T-cell (primary cell): Measurements from ENCODE around the gene TRAPPC12. TPM values are rescaled to one million over a fixed set of nuclear protein-coding genes. Genes with fewer than 3 reads are reported as not detected.

Experiments used
- ATAC-seq, 4 experiments: fragments of 200-7000 bp in 3 of 4; fragments of 150-1000 bp in 1 of 4; cut with Tn5 transposase; replicated peaks in 1 of 4; 1 replicate in 3 of 4; 2 replicates in 1 of 4; pipeline ENCODE4 v1.10.0; 2021; ENCODE audit warnings: moderate library complexity in 3 of 4, mild to moderate bottlenecking in 2 of 4, moderate number of reproducible peaks in 1 of 4
- CTCF ChIA-PET, 2 donors: fragments of 300-600 bp; sonication (Branson Sonifier 250); formaldehyde crosslinking; loops; one replicate each; lab custom pipeline; 2022; ENCODE audit warnings: antibody characterized with exemption in 2 of 2; lab: Charles Lee
- POLR2A ChIA-PET, 2 donors: fragments of 300-600 bp; sonication (Branson Sonifier 250); formaldehyde crosslinking; loops; one replicate each; lab custom pipeline; 2022; ENCODE audit warnings: antibody characterized with exemption in 2 of 2; lab: Charles Lee
- DNase-seq, 35 experiments: peaks; one replicate each; pipeline versions ENCODE4 v3.0.0 to v3.0.0-alpha.2; 2013 to 2023
- H3K27ac ChIP-seq: one replicate; pipeline ENCODE4 v1.5.1; 2013; ENCODE audit warnings: low read length
- H3K27me3 ChIP-seq, 2 experiments: replicated peaks in 1 of 2; 1 replicate in 1 of 2; 2 replicates in 1 of 2; pipeline versions ENCODE4 v1.6.1 to v1.7.0; 2013; ENCODE audit warnings: low read length in 1 of 2, mixed read lengths in 1 of 2; ENCODE audit not compliant: control insufficient read depth in 2 of 2, insufficient read depth in 2 of 2; ENCODE audit errors: extremely low read depth in 1 of 2
- H3K36me3 ChIP-seq, 2 donors: 1 replicate in 1 of 2; 2 replicates in 1 of 2; pipeline versions ENCODE4 v1.6.1 to v1.7.0; 2013; ENCODE audit warnings: low read length in 1 of 2; ENCODE audit not compliant: control insufficient read depth in 2 of 2, insufficient read depth in 1 of 2; ENCODE audit errors: extremely low read depth in 1 of 2
- H3K4me1 ChIP-seq, 2 experiments: 1 replicate in 1 of 2; 2 replicates in 1 of 2; pipeline versions ENCODE4 v1.6.1 to v1.7.0; 2013; ENCODE audit warnings: low read length in 2 of 2, mixed read lengths in 1 of 2; ENCODE audit not compliant: insufficient read depth in 2 of 2, control insufficient read depth in 1 of 2; ENCODE audit errors: extremely low read depth in 1 of 2
- H3K4me3 ChIP-seq, 2 donors: 1 replicate in 1 of 2; 2 replicates in 1 of 2; pipeline versions ENCODE4 v1.5.1 to v1.7.0; 2013; ENCODE audit warnings: mild to moderate bottlenecking in 2 of 2, low read length in 1 of 2, moderate library complexity in 1 of 2; ENCODE audit not compliant: control insufficient read depth in 1 of 2; ENCODE audit errors: extremely low read depth in 1 of 2
- H3K9me3 ChIP-seq: 2 replicates; pipeline ENCODE4 v1.7.0; 2013
- H3K27ac Mint-ChIP-seq, 2 donors: one replicate each; pipeline ENCODE4 v1.8.0; 2020 to 2021; ENCODE audit warnings: mild to moderate bottlenecking in 2 of 2, mixed read lengths in 2 of 2
- H3K27me3 Mint-ChIP-seq, 2 donors: one replicate each; pipeline ENCODE4 v1.8.0; 2021 to 2022; ENCODE audit warnings: mixed read lengths in 2 of 2
- H3K36me3 Mint-ChIP-seq: one replicate; pipeline ENCODE4 v1.8.0; 2021; ENCODE audit warnings: mixed read lengths
- H3K4me1 Mint-ChIP-seq, 3 donors: one replicate each; pipeline ENCODE4 v1.8.0; 2020 to 2022; ENCODE audit warnings: mixed read lengths in 3 of 3, mild to moderate bottlenecking in 1 of 3
- H3K4me3 Mint-ChIP-seq, 3 donors: one replicate each; pipeline ENCODE4 v1.8.0; 2020 to 2022; ENCODE audit warnings: mild to moderate bottlenecking in 3 of 3, mixed read lengths in 3 of 3, moderate library complexity in 3 of 3
- H3K9me3 Mint-ChIP-seq, 3 donors: one replicate each; pipeline ENCODE4 v1.8.0; 2020 to 2022; ENCODE audit warnings: mixed read lengths in 3 of 3
- WGBS: methylation state at CpG from one replicate; pipeline ENCODE4 v1.1.5; 2013; ENCODE audit warnings: missing lambda C conversion rate; ENCODE audit not compliant: insufficient coverage; 5-methylcytosine and 5-hydroxymethylcytosine counted together
- total RNA-seq, 35 experiments: library from RNA in 6 of 35; stranded (reverse) in 6 of 35; fragments of 120-200 nt in 1 of 35; gene quantifications; one replicate each; pipeline versions ENCODE4 v1.2.1 to v1.2.4 and lab custom pipeline; 2013 to 2026

TRAPPC12 gene
- total RNA-seq, 5 donors from 2014 or later (not counting 1 experiment from before 2014, with no cell fraction given): 103 to 158 (median 152) TPM

DNA sequence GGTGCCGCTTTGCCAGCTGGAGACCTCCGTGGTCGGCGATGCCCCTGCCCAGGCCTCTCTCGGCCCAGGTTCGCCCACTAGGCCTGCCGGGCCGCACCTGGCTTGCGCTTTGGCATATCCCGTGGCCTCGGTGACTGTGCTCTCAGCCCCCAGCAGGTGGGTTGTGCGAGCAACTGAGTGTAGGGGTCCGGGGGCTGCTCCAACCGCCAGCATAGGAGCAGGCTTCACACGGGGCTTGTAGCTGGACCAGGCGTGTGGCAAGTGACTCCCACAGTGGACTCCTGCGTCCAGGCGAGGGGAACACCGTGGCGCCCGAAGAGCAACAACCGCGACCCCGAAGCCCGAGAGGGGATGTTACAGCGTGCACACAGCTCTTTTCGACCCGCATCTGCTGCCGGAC, 9.7 kb downstream of the TRAPPC12 start:
- peaks cover 21 to 43% of the 10 kb centered on the region in 2 donors for H3K36me3 ChIP-seq
- H3K27ac Mint-ChIP-seq: no peak overlapping the region
- H3K4me3 ChIP-seq: no peak overlapping the region
- no peak overlapping the region for H3K27ac ChIP-seq
- no peaks in the 10 kb centered on the region for H3K27me3 ChIP-seq
- CTCF ChIA-PET: no interaction called here
- WGBS: 98% methylated on average over 29 of the region's 29 CpGs
- ATAC-seq (no peak), DNase-seq (no peak)
- peaks cover 0 to 2% of the 10 kb centered on the region in 2 experiments for H3K4me1 ChIP-seq
- peaks cover 36 to 47% (median 40%) of the 10 kb centered on the region in 3 donors for H3K4me1 Mint-ChIP-seq
- H3K4me3 Mint-ChIP-seq: no peak overlapping the region
- H3K9me3 Mint-ChIP-seq: peaks cover 0 to 1% (median 0%) of the 10 kb centered on the region in 3 donors
- POLR2A ChIA-PET: no interaction called here
- no peaks in the 10 kb centered on the region for H3K27me3 Mint-ChIP-seq
- no peaks in the 10 kb centered on the region for H3K9me3 ChIP-seq
- H3K36me3 Mint-ChIP-seq: peaks cover 53% of the 10 kb centered on the region

DNA sequence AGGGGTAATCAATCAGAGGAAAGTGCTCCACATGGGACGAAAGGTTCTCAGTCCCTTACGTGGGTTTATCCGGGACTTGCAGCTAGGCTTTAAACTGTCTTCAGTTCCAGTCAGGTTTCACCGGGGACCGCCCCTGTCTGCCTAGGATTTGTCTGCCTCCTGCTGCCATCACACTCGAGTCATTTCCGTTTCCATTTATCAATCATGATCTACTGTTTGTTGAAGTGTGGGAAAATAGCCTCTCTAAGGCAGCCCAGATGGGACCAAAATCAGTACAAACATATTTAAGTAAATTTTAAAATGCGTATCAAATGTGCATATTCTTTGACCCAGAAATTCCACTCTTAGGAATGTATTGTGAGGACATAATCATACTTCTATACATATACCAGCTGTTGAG, 10.5 kb downstream of the TRAPPC12 start:
- WGBS: 93% methylated on average over 4 of the region's 8 CpGs
- Mint-ChIP-seq H3K27ac (no peak overlapping the region), H3K27me3 (no peaks in the 10 kb centered on the region), H3K4me1 (peaks cover 36 to 43% (median 38%) of the 10 kb centered on the region in 3 donors), H3K4me3 (no peak overlapping the region), H3K36me3 (peaks cover 61% of the 10 kb centered on the region), H3K9me3 (peaks cover 0 to 6% (median 4%) of the 10 kb centered on the region in 3 donors)
- Histone ChIP-seq H3K27ac (no peak overlapping the region), H3K4me1 (peaks cover 0 to 2% of the 10 kb centered on the region in 2 experiments), H3K9me3 (no peaks in the 10 kb centered on the region), H3K4me3 (no peak overlapping the region), H3K27me3 (no peaks in the 10 kb centered on the region), H3K36me3 (peaks cover 21 to 43% of the 10 kb centered on the region in 2 donors)
- ChIA-PET POLR2A (no interaction called here), CTCF (no interaction called here)
- DNase-seq (no peak), ATAC-seq (no peak)

DNA sequence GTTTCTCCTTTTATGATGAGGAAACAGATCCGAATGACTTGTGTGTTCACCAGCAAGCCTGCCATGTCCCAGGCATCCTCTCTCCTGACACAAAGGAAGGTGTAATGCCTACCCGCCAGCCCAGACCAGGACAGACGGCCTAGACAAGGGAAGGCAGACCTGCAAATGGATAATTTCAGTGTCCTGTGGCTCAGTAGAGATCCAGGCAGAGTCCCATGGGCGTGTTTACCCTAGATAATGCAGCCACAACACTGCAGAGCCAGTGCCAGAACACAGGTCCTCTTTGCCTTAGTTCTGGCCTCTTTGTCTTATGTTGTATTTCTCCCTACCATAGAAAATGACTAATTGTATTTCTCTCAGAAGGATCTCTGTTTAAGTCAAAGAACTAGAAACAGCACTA, 12.7 kb downstream of the TRAPPC12 start:
- peaks cover 76% of the 10 kb centered on the region for H3K36me3 Mint-ChIP-seq
- ATAC-seq: no peak
- peaks cover 28 to 38% (median 37%) of the 10 kb centered on the region in 3 donors for H3K4me1 Mint-ChIP-seq
- DNase-seq: no peak
- peaks cover 0 to 2% of the 10 kb centered on the region in 2 experiments for H3K4me1 ChIP-seq
- peaks cover 17 to 43% of the 10 kb centered on the region in 2 donors for H3K36me3 ChIP-seq
- no peak overlapping the region for H3K4me3 Mint-ChIP-seq
- no peak overlapping the region for H3K27ac ChIP-seq
- peaks cover 5 to 17% (median 16%) of the 10 kb centered on the region in 3 donors for H3K9me3 Mint-ChIP-seq
- ChIA-PET POLR2A (no interaction called here), CTCF (no interaction called here)
- H3K27me3 ChIP-seq: no peaks in the 10 kb centered on the region
- H3K9me3 ChIP-seq: peaks cover 2% of the 10 kb centered on the region
- WGBS: 100% methylated on average over 3 of the region's 4 CpGs
- H3K27ac Mint-ChIP-seq: no peak overlapping the region
- H3K4me3 ChIP-seq: no peak overlapping the region
- H3K27me3 Mint-ChIP-seq: no peaks in the 10 kb centered on the region

DNA sequence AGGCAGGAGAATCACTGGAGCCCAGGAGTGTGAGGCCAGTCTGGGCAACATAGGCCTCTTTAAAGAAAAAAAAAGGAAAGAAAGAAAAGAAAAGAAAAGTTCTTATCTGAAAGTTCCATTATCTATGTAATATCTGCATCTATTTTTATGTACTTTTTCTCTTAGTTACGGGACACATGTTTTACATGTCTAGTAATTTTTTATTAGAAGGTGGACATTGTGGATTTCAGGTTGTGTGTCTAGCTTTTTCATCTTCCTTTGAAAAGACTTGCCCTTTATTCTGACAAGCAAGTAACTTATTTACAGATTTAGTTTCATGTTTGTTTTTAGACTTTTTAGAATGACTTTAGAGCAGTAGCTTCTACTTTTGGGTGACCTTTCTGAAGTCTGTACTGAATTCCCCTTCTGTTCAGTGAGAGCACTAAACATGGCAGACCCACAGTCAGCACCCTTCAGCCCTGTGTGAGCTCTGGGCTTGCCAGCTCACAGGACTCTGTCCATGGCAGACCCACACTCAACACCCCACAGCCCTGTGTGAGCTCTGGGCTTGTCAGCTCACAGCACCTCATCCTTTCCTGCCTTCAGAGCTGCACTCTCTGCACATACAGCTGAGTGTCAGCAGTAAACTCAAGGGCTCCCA, 17.5 kb downstream of the TRAPPC12 start:
- Mint-ChIP-seq H3K27ac (no peak overlapping the region), H3K4me1 (peaks cover 18 to 44% (median 37%) of the 10 kb centered on the region in 3 donors), H3K4me3 (no peak overlapping the region), H3K27me3 (no peaks in the 10 kb centered on the region), H3K9me3 (peaks cover 5 to 20% (median 16%) of the 10 kb centered on the region in 3 donors), H3K36me3 (peaks cover 79% of the 10 kb centered on the region)
- Histone ChIP-seq H3K27ac (no peak overlapping the region), H3K9me3 (peaks cover 2% of the 10 kb centered on the region), H3K27me3 (no peaks in the 10 kb centered on the region), H3K4me3 (no peak overlapping the region), H3K4me1 (no peaks in the 10 kb centered on the region), H3K36me3 (peaks cover 12 to 41% of the 10 kb centered on the region in 2 donors)
- ChIA-PET POLR2A (no interaction called here), CTCF (no interaction called here)
- DNase-seq (no peak), ATAC-seq (no peak)
- no CpG with 5 or more reads among the region's 1 CpG for WGBS

GRCh38 chr2:3398857-3399256, 19.4 kb downstream of the TRAPPC12 start:
- Histone ChIP-seq H3K9me3 (peaks cover 2% of the 10 kb centered on the region), H3K4me3 (no peak overlapping the region), H3K27ac (no peak overlapping the region), H3K27me3 (no peaks in the 10 kb centered on the region), H3K36me3 (peaks cover 10 to 46% of the 10 kb centered on the region in 2 donors), H3K4me1 (no peaks in the 10 kb centered on the region)
- ChIA-PET CTCF (interaction anchor here (0.6 to 0.9 kb wide), 2 partner anchors 254 to 800 kb away, joined by 3 read pairs; no protein-coding TSS in a partner anchor), POLR2A (no interaction called here)
- no CpG with 5 or more reads among the region's 5 CpGs for WGBS
- no peak for ATAC-seq
- Mint-ChIP-seq H3K36me3 (peaks cover 78% of the 10 kb centered on the region), H3K4me1 (peaks cover 15 to 37% (median 29%) of the 10 kb centered on the region in 3 donors), H3K27me3 (no peaks in the 10 kb centered on the region), H3K27ac (no peak overlapping the region), H3K4me3 (no peak overlapping the region), H3K9me3 (peaks cover 5 to 20% (median 16%) of the 10 kb centered on the region in 3 donors)
- no peak for DNase-seq

DNA sequence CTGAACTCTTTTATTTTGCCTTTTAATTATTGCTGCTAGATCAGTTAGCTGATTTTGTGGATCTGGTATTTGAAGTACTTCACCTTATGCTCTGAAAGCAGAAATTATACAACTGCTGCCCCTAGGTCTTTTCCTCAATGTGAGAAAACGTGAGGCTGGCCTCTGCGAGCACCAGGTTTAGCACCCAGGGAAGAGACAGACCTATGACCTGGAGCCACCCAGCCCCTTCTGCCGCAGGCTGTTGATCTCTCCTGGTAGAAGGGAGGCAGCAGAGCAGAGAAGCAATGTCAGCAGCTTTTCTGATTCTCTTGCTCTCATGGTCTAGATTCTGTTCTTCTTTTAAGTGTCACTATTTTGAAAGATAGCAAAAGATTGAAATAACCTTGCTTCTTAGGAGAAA, 19.9 kb downstream of the TRAPPC12 start:
- H3K27ac ChIP-seq: no peak overlapping the region
- H3K4me1 Mint-ChIP-seq: peaks cover 19 to 41% (median 28%) of the 10 kb centered on the region in 3 donors

More for the DNA sequence above, 19.9 kb downstream of the TRAPPC12 start:
- H3K27me3 Mint-ChIP-seq: no peaks in the 10 kb centered on the region
- peaks cover 5 to 20% (median 16%) of the 10 kb centered on the region in 3 donors for H3K9me3 Mint-ChIP-seq
- H3K36me3 Mint-ChIP-seq: peaks cover 79% of the 10 kb centered on the region
- DNase-seq (no peak), ATAC-seq (no peak)
- H3K36me3 ChIP-seq: peaks cover 10 to 48% of the 10 kb centered on the region in 2 donors
- no peaks in the 10 kb centered on the region for H3K4me1 ChIP-seq
- H3K9me3 ChIP-seq: peaks cover 2% of the 10 kb centered on the region
- no peak overlapping the region for H3K4me3 ChIP-seq
- no peak overlapping the region for H3K27ac Mint-ChIP-seq
- H3K4me3 Mint-ChIP-seq: no peak overlapping the region
- WGBS: 97% methylated on average over 3 of the region's 3 CpGs
- H3K27me3 ChIP-seq: no peaks in the 10 kb centered on the region
- ChIA-PET POLR2A (no interaction called here), CTCF (interaction anchor here (0.6 to 0.9 kb wide), 2 partner anchors 253 to 800 kb away, joined by 3 read pairs; no protein-coding TSS in a partner anchor)
